Neural crest cell (in vitro differentiated cells): Measurements from ENCODE around the gene TBL1Y. TPM values are rescaled to one million over a fixed set of nuclear protein-coding genes. Genes with fewer than 3 reads are reported as not detected.

Source experiments
- DNase-seq: peaks from one replicate; pipeline ENCODE4 v3.0.0; 2021; ENCODE audit warnings: low read depth, mixed read lengths, low spot score
- H3K27ac Mint-ChIP-seq: one replicate; pipeline ENCODE4 v1.8.0; 2021; ENCODE audit warnings: mild to moderate bottlenecking, mixed read lengths; ENCODE audit not compliant: unreplicated experiment
- H3K27me3 Mint-ChIP-seq: 2 replicates; pipeline ENCODE4 v1.8.0; 2021; ENCODE audit warnings: low read depth, mild to moderate bottlenecking, mixed read lengths
- H3K36me3 Mint-ChIP-seq: 2 replicates; pipeline ENCODE4 v1.8.0; 2021; ENCODE audit warnings: low read depth, mild to moderate bottlenecking, mixed read lengths
- H3K4me1 Mint-ChIP-seq: 2 replicates; pipeline ENCODE4 v1.8.0; 2021; ENCODE audit warnings: mixed read lengths
- H3K4me3 Mint-ChIP-seq: one replicate; pipeline ENCODE4 v1.8.0; 2021; ENCODE audit warnings: mild to moderate bottlenecking, mixed read lengths
- H3K9me3 Mint-ChIP-seq: 2 replicates; pipeline ENCODE4 v1.8.0; 2021; ENCODE audit warnings: mixed read lengths
- CTCF ChIP-seq: fragments of 200-600 bp; sonication (generic); conservative IDR thresholded peaks from 2 replicates; pipeline ENCODE4 v1.5.0; 2021; ENCODE audit warnings: antibody characterized with exemption, mild to moderate bottlenecking
- total RNA-seq: library from RNA; stranded (reverse); gene quantifications from 2 replicates; pipeline ENCODE4 v1.2.1, GENCODE V29; 2021

The TBL1Y gene
- total RNA-seq, 1 donor from 2014 or later, result not detected

GRCh38 chrY:6928265-6928664 lies 17.8 kb downstream of the TBL1Y start:
- no peaks in the 10 kb centered on the region for H3K9me3 Mint-ChIP-seq
- H3K27me3 Mint-ChIP-seq, result no peaks in the 10 kb centered on the region
- TF ChIP-seq CTCF, result no peak
- no peak overlapping the region for H3K27ac Mint-ChIP-seq
- no peaks in the 10 kb centered on the region for H3K36me3 Mint-ChIP-seq
- H3K4me1 Mint-ChIP-seq, result no peaks in the 10 kb centered on the region
- no peak for DNase-seq
- H3K4me3 Mint-ChIP-seq, result no peak overlapping the region

- DNase-seq, result no peak
- Mint-ChIP-seq H3K4me1 (no peaks in the 10 kb centered on the region), H3K27ac (no peak overlapping the region), H3K36me3 (no peaks in the 10 kb centered on the region), H3K27me3 (no peaks in the 10 kb centered on the region), H3K4me3 (no peak overlapping the region), H3K9me3 (no peaks in the 10 kb centered on the region)
- TF ChIP-seq CTCF, result no peak
Observed at GRCh38 chrY:6929237-6929636, 18.7 kb downstream of the TBL1Y start.

GRCh38 chrY:6931779-6932396 lies 21.4 kb downstream of the TBL1Y start:
- Mint-ChIP-seq H3K36me3 (no peaks in the 10 kb centered on the region), H3K9me3 (no peaks in the 10 kb centered on the region), H3K27ac (no peak overlapping the region), H3K4me3 (no peak overlapping the region), H3K4me1 (no peaks in the 10 kb centered on the region), H3K27me3 (no peaks in the 10 kb centered on the region)
- DNase-seq, result no peak
- TF ChIP-seq CTCF, result no peak

GRCh38 chrY:6935497-6935896 lies 25.0 kb downstream of the TBL1Y start:
- no peaks in the 10 kb centered on the region for H3K36me3 Mint-ChIP-seq
- DNase-seq, result no peak
- H3K4me1 Mint-ChIP-seq, result no peaks in the 10 kb centered on the region
- no peaks in the 10 kb centered on the region for H3K27me3 Mint-ChIP-seq
- H3K4me3 Mint-ChIP-seq, result no peak overlapping the region
- no peaks in the 10 kb centered on the region for H3K9me3 Mint-ChIP-seq
- no peak overlapping the region for H3K27ac Mint-ChIP-seq
- no peak for TF ChIP-seq CTCF

- no peak overlapping the region for H3K27ac Mint-ChIP-seq
- H3K4me3 Mint-ChIP-seq, result no peak overlapping the region
- no peak for DNase-seq
- H3K36me3 Mint-ChIP-seq, result no peaks in the 10 kb centered on the region
- H3K9me3 Mint-ChIP-seq, result no peaks in the 10 kb centered on the region
- no peaks in the 10 kb centered on the region for H3K4me1 Mint-ChIP-seq
- no peak for TF ChIP-seq CTCF
- H3K27me3 Mint-ChIP-seq, result no peaks in the 10 kb centered on the region
Observed at GRCh38 chrY:6947695-6948094, 37.2 kb downstream of the TBL1Y start.
